Trophoblast cell (in vitro differentiated cells and primary cell): ENCODE results near the gene KIF3A.

ENCODE experiments used
- DNase-seq, 2 donors: peaks; one replicate each; pipeline ENCODE4 v3.0.0-alpha.2; 2016
- H2AFZ ChIP-seq: 2 replicates; pipeline ENCODE4 v1.6.1; 2013; ENCODE audit warnings: low read length, moderate library complexity, mild to moderate bottlenecking; ENCODE audit not compliant: insufficient read depth, poor library complexity
- H2AK5ac ChIP-seq: 2 replicates; pipeline ENCODE4 v1.6.1; 2013; ENCODE audit warnings: mild to moderate bottlenecking, low read length
- H2BK120ac ChIP-seq: 2 replicates; pipeline ENCODE4 v1.6.1; 2013; ENCODE audit warnings: low read length, mild to moderate bottlenecking, moderate library complexity; ENCODE audit not compliant: insufficient read depth, poor library complexity
- H2BK12ac ChIP-seq: 2 replicates; pipeline ENCODE4 v1.6.1; 2013; ENCODE audit warnings: mild to moderate bottlenecking, low read length, moderate library complexity
- H2BK5ac ChIP-seq: 2 replicates; pipeline ENCODE4 v1.6.1; 2013; ENCODE audit warnings: low read length, low read depth, moderate library complexity, mild to moderate bottlenecking; ENCODE audit not compliant: poor library complexity
- H3K14ac ChIP-seq: 2 replicates; pipeline ENCODE4 v1.6.1; 2013; ENCODE audit warnings: mild to moderate bottlenecking, low read length
- H3K18ac ChIP-seq: 2 replicates; pipeline ENCODE4 v1.6.1; 2013; ENCODE audit warnings: mild to moderate bottlenecking, low read length
- H3K23ac ChIP-seq: 2 replicates; pipeline ENCODE4 v1.6.1; 2013; ENCODE audit warnings: low read length
- H3K27ac ChIP-seq: 2 replicates; pipeline ENCODE4 v1.5.1; 2013; ENCODE audit warnings: low read depth, mild to moderate bottlenecking, inconsistent platforms, low read length, moderate library complexity
- H3K27me3 ChIP-seq: 2 replicates; pipeline ENCODE4 v1.6.1; 2013; ENCODE audit warnings: inconsistent platforms, mild to moderate bottlenecking, low read length, moderate library complexity; ENCODE audit not compliant: insufficient read depth
- H3K36me3 ChIP-seq, 2 experiments: 1 replicate in 1 of 2; 2 replicates in 1 of 2; pipeline ENCODE4 v1.6.1; 2013; ENCODE audit warnings: low read length in 2 of 2, mild to moderate bottlenecking in 2 of 2, moderate library complexity in 1 of 2; ENCODE audit not compliant: insufficient read depth in 2 of 2, control insufficient read depth in 1 of 2
- H3K4ac ChIP-seq: 2 replicates; pipeline ENCODE4 v1.6.1; 2013; ENCODE audit warnings: low read depth, mild to moderate bottlenecking, low read length, moderate library complexity
- H3K4me1 ChIP-seq, 2 experiments: 1 replicate in 1 of 2; 2 replicates in 1 of 2; pipeline ENCODE4 v1.6.1; 2013; ENCODE audit warnings: low read length in 2 of 2, mild to moderate bottlenecking in 2 of 2, moderate library complexity in 1 of 2; ENCODE audit not compliant: insufficient read depth in 2 of 2, control insufficient read depth in 1 of 2
- H3K4me2 ChIP-seq: 2 replicates; pipeline ENCODE4 v1.6.1; 2013; ENCODE audit warnings: inconsistent platforms, mild to moderate bottlenecking, low read length, moderate library complexity
- H3K4me3 ChIP-seq: 2 replicates; pipeline ENCODE4 v1.5.1; 2013; ENCODE audit warnings: mild to moderate bottlenecking, low read depth, low read length, inconsistent platforms
- H3K79me1 ChIP-seq: one replicate; pipeline ENCODE4 v1.6.1; 2013; ENCODE audit warnings: low read length
- H3K79me2 ChIP-seq: 2 replicates; pipeline ENCODE4 v1.6.1; 2013; ENCODE audit warnings: low read length, mild to moderate bottlenecking; ENCODE audit not compliant: control insufficient read depth, insufficient read depth, poor library complexity
- H3K9ac ChIP-seq: 2 replicates; pipeline ENCODE4 v1.6.1; 2013; ENCODE audit warnings: mild to moderate bottlenecking, low read length
- H3K9me3 ChIP-seq: 2 replicates; pipeline ENCODE4 v1.6.1; 2013; ENCODE audit warnings: low read depth, mild to moderate bottlenecking, control low read depth, inconsistent platforms, low read length; ENCODE audit not compliant: insufficient read depth
- H4K12ac ChIP-seq: 2 replicates; pipeline ENCODE4 v1.6.1; 2013; ENCODE audit warnings: low read depth, mild to moderate bottlenecking, low read length, moderate library complexity
- H4K8ac ChIP-seq: 2 replicates; pipeline ENCODE4 v1.6.1; 2013; ENCODE audit warnings: low read depth, mild to moderate bottlenecking, low read length, moderate library complexity
- H4K91ac ChIP-seq: one replicate; pipeline ENCODE4 v1.6.1; 2013; ENCODE audit warnings: low read depth, mild to moderate bottlenecking, low read length, moderate library complexity
- WGBS: extraction: QIAGEN DNeasy Blood & Tissue Kit; methylation state at CpG from one replicate; pipeline ENCODE4 v1.1.7; 2013; ENCODE audit warnings: missing lambda C conversion rate; ENCODE audit not compliant: insufficient read length, insufficient coverage; ENCODE audit errors: extremely low coverage; 5-methylcytosine and 5-hydroxymethylcytosine counted together

KIF3A gene

GRCh38 chr5:132671000-132671399 is 66.3 kb downstream of the KIF3A start:
- Histone ChIP-seq H3K18ac (no peak overlapping the region), H3K14ac (no peak overlapping the region), H4K91ac (no peak overlapping the region), H2BK5ac (no peak overlapping the region), H2BK120ac (no peak overlapping the region), H3K4me1 (no peaks in the 10 kb centered on the region), H2BK12ac (no peak overlapping the region), H3K23ac (no peak overlapping the region), H3K27ac (no peak overlapping the region), H3K9me3 (no peaks in the 10 kb centered on the region), H2AK5ac (no peak overlapping the region), H4K12ac (no peak overlapping the region), H3K4ac (no peak overlapping the region), H3K27me3 (no peaks in the 10 kb centered on the region), H3K9ac (no peak overlapping the region), H3K4me3 (no peak overlapping the region), H3K36me3 (no peaks in the 10 kb centered on the region), H3K4me2 (no peak overlapping the region), H3K79me2 (no peaks in the 10 kb centered on the region), H3K79me1 (no peaks in the 10 kb centered on the region), H4K8ac (no peak overlapping the region), H2AFZ (no peak overlapping the region)
- no peak for DNase-seq
- no CpG with 5 or more reads among the region's 3 CpGs for WGBS

- Histone ChIP-seq H3K9ac (no peak overlapping the region), H3K18ac (no peak overlapping the region), H3K4me2 (no peak overlapping the region), H3K79me1 (no peaks in the 10 kb centered on the region), H3K9me3 (no peaks in the 10 kb centered on the region), H2AFZ (no peak overlapping the region), H4K91ac (no peak overlapping the region), H2BK12ac (no peak overlapping the region), H3K79me2 (no peaks in the 10 kb centered on the region), H3K23ac (no peak overlapping the region), H3K27ac (no peak overlapping the region), H3K4me3 (no peak overlapping the region), H2BK120ac (no peak overlapping the region), H2BK5ac (no peak overlapping the region), H3K4me1 (no peaks in the 10 kb centered on the region), H3K4ac (no peak overlapping the region), H4K8ac (no peak overlapping the region), H3K14ac (no peak overlapping the region), H4K12ac (no peak overlapping the region), H2AK5ac (no peak overlapping the region), H3K36me3 (no peaks in the 10 kb centered on the region), H3K27me3 (no peaks in the 10 kb centered on the region)
- WGBS, result no CpG with 5 or more reads among the region's 16 CpGs
- DNase-seq, result no peak
Measured at GRCh38 chr5:132669966-132670882, 67.1 kb downstream of the KIF3A start.

- no peak overlapping the region for H2BK120ac ChIP-seq
- no peaks in the 10 kb centered on the region for H3K9me3 ChIP-seq
- no peak for DNase-seq
- no peaks in the 10 kb centered on the region for H3K4me1 ChIP-seq
- no peak overlapping the region for H3K27ac ChIP-seq
- no peak overlapping the region for H4K91ac ChIP-seq
- no peak overlapping the region for H3K4me2 ChIP-seq
- no peak overlapping the region for H2BK5ac ChIP-seq
- no peak overlapping the region for H2AFZ ChIP-seq
- no peaks in the 10 kb centered on the region for H3K36me3 ChIP-seq
- H3K4ac ChIP-seq, result no peak overlapping the region
- H2AK5ac ChIP-seq, result no peak overlapping the region
- H3K23ac ChIP-seq, result no peak overlapping the region
- no peak overlapping the region for H4K12ac ChIP-seq
- H4K8ac ChIP-seq, result no peak overlapping the region
- no peak overlapping the region for H2BK12ac ChIP-seq
- H3K4me3 ChIP-seq, result no peak overlapping the region
- no CpG with 5 or more reads among the region's 7 CpGs for WGBS
- H3K14ac ChIP-seq, result no peak overlapping the region
- no peak overlapping the region for H3K9ac ChIP-seq
- no peaks in the 10 kb centered on the region for H3K79me1 ChIP-seq
- no peaks in the 10 kb centered on the region for H3K27me3 ChIP-seq
- no peaks in the 10 kb centered on the region for H3K79me2 ChIP-seq
- H3K18ac ChIP-seq, result no peak overlapping the region
Measured at GRCh38 chr5:132669455-132669820, 67.9 kb downstream of the KIF3A start.

GRCh38 chr5:132668706-132669454 is 68.5 kb downstream of the KIF3A start:
- Histone ChIP-seq H4K8ac (no peak overlapping the region), H3K4me1 (no peaks in the 10 kb centered on the region), H2BK5ac (no peak overlapping the region), H2BK120ac (no peak overlapping the region), H2BK12ac (no peak overlapping the region), H4K91ac (no peak overlapping the region), H2AFZ (no peak overlapping the region), H3K23ac (no peak overlapping the region), H4K12ac (no peak overlapping the region), H3K9me3 (no peaks in the 10 kb centered on the region), H3K9ac (no peak overlapping the region), H3K4me3 (no peak overlapping the region), H2AK5ac (no peak overlapping the region), H3K4ac (no peak overlapping the region), H3K4me2 (no peak overlapping the region), H3K79me1 (no peaks in the 10 kb centered on the region), H3K79me2 (no peaks in the 10 kb centered on the region), H3K18ac (no peak overlapping the region), H3K27me3 (no peaks in the 10 kb centered on the region), H3K14ac (no peak overlapping the region), H3K27ac (no peak overlapping the region), H3K36me3 (no peaks in the 10 kb centered on the region)
- no CpG with 5 or more reads among the region's 14 CpGs for WGBS
- no peak for DNase-seq
